K562 (cell line): ENCODE measurements around the gene TMEM225B. TPM values are rescaled to one million over a fixed set of nuclear protein-coding genes. Genes with fewer than 3 reads are reported as not detected.
A peak's percentile ranks its signal among the peaks of the same experiment; 100 is the strongest.

Experiments used
- C11orf30 ChIP-seq: fragments of 450-650 bp; IDR thresholded peaks from 2 replicates; pipeline ENCODE4 v1.6.1; 2016; ENCODE audit warnings: low read depth, mild to moderate bottlenecking
- EP300 ChIP-seq: IDR thresholded peaks from 2 replicates; pipeline ENCODE4 v1.6.1; 2012; ENCODE audit warnings: low read length, improper control_type of control experiment
- HNRNPUL1 ChIP-seq: fragments of 200-400 bp; formaldehyde crosslinking; IDR thresholded peaks from 2 replicates; pipeline ENCODE4 v1.6.1; 2017; ENCODE audit warnings: low read length
- NR4A1 ChIP-seq, 2 experiments: fragments of 250-450 bp in 1 of 2; fragments of 450-650 bp in 1 of 2; sonication (Bioruptor Pico) in 1 of 2; IDR thresholded peaks; 2 replicates each; pipeline versions ENCODE4 v1.4.0 to v1.6.1; 2016 to 2020; ENCODE audit warnings: mild to moderate bottlenecking in 2 of 2, missing compliant biosample characterization in 1 of 2, missing genetic modification characterization in 1 of 2, moderate library complexity in 1 of 2
- PTRF ChIP-seq: fragments of 450-650 bp; IDR thresholded peaks from 2 replicates; pipeline ENCODE4 v1.6.1; 2016; ENCODE audit warnings: mild to moderate bottlenecking, missing genetic modification characterization, missing compliant biosample characterization
- SLC30A9 ChIP-seq: fragments of 250-450 bp; sonication (Bioruptor Pico); IDR thresholded peaks from 2 replicates; pipeline ENCODE4 v1.8.0; 2022; ENCODE audit warnings: mild to moderate bottlenecking, moderate library complexity
- TRIM28 ChIP-seq: fragments of 450-650 bp; IDR thresholded peaks from 2 replicates; pipeline ENCODE4 v1.6.1; 2017
- ZNF408 ChIP-seq: fragments of 250-450 bp; sonication (Bioruptor Pico); IDR thresholded peaks from 2 replicates; pipeline ENCODE4 v1.4.0; 2020; ENCODE audit warnings: low read depth, mild to moderate bottlenecking, moderate library complexity
- polyA plus RNA-seq, 8 experiments: library from polyadenylated mRNA; depleted of rRNA in 4 of 8; stranded (reverse) in 5 of 8; unstranded in 3 of 8; fragments of >200 nt; fragmentation: Nextera tagmentation in 2 of 8; fragmentation: Illumina TruSeq in 1 of 8; extraction: Ambion mirVana in 2 of 8; extraction: Trizol in 1 of 8; gene quantifications; 2 replicates each; pipeline versions ENCODE4 v1.2.1 to v1.2.3, GENCODE V29; 2011 to 2014; ENCODE audit warnings: inconsistent platforms in 1 of 8, missing spikeins in 1 of 8
- total RNA-seq, 7 experiments: library from RNA; depleted of rRNA in 6 of 7; stranded (reverse); fragments of >200 nt in 6 of 7; fragmentation: Illumina TruSeq in 2 of 7; extraction: Trizol in 2 of 7; gene quantifications; 2 replicates each; pipeline versions ENCODE4 v1.2.1 to v1.2.3, GENCODE V29; 2011 to 2021; ENCODE audit warnings: low replicate concordance in 1 of 7
- TF ChIP-seq, protein P1 (sequence below): fragments of 250-450 bp; sonication (Bioruptor Pico); IDR thresholded peaks from 2 replicates; pipeline ENCODE4 v1.8.0; 2021; ENCODE audit warnings: borderline replicate concordance, mild to moderate bottlenecking, moderate library complexity; ENCODE audit not compliant: poor library complexity, severe bottlenecking
- TF ChIP-seq, protein P2 (sequence below): fragments of 450-650 bp; formaldehyde crosslinking; IDR thresholded peaks from 2 replicates; pipeline ENCODE4 v1.4.0; 2020; ENCODE audit warnings: mild to moderate bottlenecking
- TF ChIP-seq, protein P3 (sequence below): fragments of 250-450 bp; sonication (Bioruptor Pico); IDR thresholded peaks from 2 replicates; pipeline ENCODE4 v1.5.0; 2020; ENCODE audit warnings: mild to moderate bottlenecking, borderline replicate concordance
- TF ChIP-seq, protein P4 (sequence below): fragments of 250-450 bp; sonication (Bioruptor Pico); IDR thresholded peaks from 2 replicates; pipeline ENCODE4 v1.5.1; 2021; ENCODE audit warnings: mild to moderate bottlenecking
- TF ChIP-seq, protein P5 (sequence below): fragments of 200-800 bp; sonication (Bioruptor generic); IDR thresholded peaks from 2 replicates; pipeline ENCODE4 v1.6.1; 2016; ENCODE audit warnings: missing genetic modification characterization, missing compliant biosample characterization
- TF ChIP-seq, protein P6 (sequence below): sonication (generic); formaldehyde crosslinking; IDR thresholded peaks from 2 replicates; pipeline ENCODE4 v1.8.0; 2023; ENCODE audit warnings: mild to moderate bottlenecking, missing genetic modification reagents

The TMEM225B gene
- total and polyA plus RNA-seq, 9 of the 15 experiments (the other 6 are each of a cell fraction or from before 2014, with no cell fraction given), result 0.08 to 0.73 (median 0.56) TPM

DNA sequence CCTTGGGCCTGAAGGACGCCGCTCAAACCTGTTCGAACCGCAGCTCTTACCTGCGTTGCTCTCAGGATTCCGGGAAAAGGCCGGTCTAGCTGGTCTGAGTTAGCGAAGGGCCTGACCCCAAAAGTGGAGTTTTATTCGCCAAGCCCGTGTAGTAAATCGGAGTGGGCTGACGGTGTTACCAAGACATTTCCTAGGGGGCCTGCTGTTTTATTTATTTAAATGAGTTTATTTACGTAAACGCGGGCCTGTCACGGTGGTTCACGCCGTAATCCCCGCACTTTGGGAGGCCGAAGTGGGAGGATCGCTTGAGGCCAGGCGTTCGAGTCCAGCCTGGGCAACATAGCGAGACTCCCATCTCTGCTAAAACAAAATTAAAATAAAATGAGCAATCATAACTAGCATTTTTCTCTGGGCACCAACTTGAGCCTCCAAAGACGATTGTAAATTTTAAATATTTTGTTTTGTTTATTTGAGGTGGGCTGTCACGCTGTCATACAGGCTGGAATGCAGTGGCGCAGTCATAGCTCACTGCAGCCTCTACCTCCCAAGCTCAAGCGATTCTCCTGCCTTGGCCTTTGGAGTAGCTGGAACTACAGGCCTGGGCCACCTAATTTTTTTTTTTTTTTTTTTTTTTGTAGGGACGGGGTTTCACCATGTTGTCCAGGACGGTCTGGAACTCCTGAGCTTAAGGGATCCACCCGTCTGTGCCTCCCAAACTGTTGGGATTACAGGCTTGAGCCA, 38.7 kb upstream of the TMEM225B start (continued):
- TF ChIP-seq, protein P1, sequence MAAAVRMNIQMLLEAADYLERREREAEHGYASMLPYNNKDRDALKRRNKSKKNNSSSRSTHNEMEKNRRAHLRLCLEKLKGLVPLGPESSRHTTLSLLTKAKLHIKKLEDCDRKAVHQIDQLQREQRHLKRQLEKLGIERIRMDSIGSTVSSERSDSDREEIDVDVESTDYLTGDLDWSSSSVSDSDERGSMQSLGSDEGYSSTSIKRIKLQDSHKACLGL (CRISPR knock-in tag), result no peak
- no peak for TF ChIP-seq PTRF
- TF ChIP-seq, protein P2, sequence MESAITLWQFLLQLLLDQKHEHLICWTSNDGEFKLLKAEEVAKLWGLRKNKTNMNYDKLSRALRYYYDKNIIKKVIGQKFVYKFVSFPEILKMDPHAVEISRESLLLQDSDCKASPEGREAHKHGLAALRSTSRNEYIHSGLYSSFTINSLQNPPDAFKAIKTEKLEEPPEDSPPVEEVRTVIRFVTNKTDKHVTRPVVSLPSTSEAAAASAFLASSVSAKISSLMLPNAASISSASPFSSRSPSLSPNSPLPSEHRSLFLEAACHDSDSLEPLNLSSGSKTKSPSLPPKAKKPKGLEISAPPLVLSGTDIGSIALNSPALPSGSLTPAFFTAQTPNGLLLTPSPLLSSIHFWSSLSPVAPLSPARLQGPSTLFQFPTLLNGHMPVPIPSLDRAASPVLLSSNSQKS (CRISPR knock-in tag), result no peak
- 0 out of 2 replicates have a peak, but pooled peaks have one; percentile 8 for TF ChIP-seq EP300
- no peak for TF ChIP-seq HNRNPUL1
- TF ChIP-seq, protein P3, sequence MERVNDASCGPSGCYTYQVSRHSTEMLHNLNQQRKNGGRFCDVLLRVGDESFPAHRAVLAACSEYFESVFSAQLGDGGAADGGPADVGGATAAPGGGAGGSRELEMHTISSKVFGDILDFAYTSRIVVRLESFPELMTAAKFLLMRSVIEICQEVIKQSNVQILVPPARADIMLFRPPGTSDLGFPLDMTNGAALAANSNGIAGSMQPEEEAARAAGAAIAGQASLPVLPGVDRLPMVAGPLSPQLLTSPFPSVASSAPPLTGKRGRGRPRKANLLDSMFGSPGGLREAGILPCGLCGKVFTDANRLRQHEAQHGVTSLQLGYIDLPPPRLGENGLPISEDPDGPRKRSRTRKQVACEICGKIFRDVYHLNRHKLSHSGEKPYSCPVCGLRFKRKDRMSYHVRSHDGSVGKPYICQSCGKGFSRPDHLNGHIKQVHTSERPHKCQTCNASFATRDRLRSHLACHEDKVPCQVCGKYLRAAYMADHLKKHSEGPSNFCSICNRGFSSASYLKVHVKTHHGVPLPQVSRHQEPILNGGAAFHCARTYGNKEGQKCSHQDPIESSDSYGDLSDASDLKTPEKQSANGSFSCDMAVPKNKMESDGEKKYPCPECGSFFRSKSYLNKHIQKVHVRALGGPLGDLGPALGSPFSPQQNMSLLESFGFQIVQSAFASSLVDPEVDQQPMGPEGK (CRISPR knock-in tag), result no peak
- no peak for TF ChIP-seq SLC30A9
- TF ChIP-seq, protein P4, sequence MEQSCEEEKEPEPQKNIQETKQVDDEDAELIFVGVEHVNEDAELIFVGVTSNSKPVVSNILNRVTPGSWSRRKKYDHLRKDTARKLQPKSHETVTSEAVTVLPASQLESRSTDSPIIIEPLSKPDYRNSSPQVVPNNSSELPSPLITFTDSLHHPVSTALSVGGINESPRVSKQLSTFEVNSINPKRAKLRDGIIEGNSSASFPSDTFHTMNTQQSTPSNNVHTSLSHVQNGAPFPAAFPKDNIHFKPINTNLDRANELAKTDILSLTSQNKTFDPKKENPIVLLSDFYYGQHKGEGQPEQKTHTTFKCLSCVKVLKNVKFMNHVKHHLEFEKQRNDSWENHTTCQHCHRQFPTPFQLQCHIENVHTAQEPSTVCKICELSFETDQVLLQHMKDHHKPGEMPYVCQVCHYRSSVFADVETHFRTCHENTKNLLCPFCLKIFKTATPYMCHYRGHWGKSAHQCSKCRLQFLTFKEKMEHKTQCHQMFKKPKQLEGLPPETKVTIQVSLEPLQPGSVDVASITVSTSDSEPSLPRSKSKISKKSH (CRISPR knock-in tag), result no peak
- no peak for TF ChIP-seq NR4A1 (CRISPR knock-in tag; IDR thresholded peaks at IDR 0.05)
- TF ChIP-seq NR4A1 (tag; IDR thresholded peaks at IDR 0.05), result no peak
- TF ChIP-seq, protein P5, sequence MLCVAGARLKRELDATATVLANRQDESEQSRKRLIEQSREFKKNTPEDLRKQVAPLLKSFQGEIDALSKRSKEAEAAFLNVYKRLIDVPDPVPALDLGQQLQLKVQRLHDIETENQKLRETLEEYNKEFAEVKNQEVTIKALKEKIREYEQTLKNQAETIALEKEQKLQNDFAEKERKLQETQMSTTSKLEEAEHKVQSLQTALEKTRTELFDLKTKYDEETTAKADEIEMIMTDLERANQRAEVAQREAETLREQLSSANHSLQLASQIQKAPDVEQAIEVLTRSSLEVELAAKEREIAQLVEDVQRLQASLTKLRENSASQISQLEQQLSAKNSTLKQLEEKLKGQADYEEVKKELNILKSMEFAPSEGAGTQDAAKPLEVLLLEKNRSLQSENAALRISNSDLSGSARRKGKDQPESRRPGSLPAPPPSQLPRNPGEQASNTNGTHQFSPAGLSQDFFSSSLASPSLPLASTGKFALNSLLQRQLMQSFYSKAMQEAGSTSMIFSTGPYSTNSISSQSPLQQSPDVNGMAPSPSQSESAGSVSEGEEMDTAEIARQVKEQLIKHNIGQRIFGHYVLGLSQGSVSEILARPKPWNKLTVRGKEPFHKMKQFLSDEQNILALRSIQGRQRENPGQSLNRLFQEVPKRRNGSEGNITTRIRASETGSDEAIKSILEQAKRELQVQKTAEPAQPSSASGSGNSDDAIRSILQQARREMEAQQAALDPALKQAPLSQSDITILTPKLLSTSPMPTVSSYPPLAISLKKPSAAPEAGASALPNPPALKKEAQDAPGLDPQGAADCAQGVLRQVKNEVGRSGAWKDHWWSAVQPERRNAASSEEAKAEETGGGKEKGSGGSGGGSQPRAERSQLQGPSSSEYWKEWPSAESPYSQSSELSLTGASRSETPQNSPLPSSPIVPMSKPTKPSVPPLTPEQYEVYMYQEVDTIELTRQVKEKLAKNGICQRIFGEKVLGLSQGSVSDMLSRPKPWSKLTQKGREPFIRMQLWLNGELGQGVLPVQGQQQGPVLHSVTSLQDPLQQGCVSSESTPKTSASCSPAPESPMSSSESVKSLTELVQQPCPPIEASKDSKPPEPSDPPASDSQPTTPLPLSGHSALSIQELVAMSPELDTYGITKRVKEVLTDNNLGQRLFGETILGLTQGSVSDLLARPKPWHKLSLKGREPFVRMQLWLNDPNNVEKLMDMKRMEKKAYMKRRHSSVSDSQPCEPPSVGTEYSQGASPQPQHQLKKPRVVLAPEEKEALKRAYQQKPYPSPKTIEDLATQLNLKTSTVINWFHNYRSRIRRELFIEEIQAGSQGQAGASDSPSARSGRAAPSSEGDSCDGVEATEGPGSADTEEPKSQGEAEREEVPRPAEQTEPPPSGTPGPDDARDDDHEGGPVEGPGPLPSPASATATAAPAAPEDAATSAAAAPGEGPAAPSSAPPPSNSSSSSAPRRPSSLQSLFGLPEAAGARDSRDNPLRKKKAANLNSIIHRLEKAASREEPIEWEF (CRISPR knock-in tag), result no peak
- TF ChIP-seq C11orf30, result no peak
- TF ChIP-seq ZNF408 (CRISPR knock-in tag), result no peak
- no peak for TF ChIP-seq TRIM28
- TF ChIP-seq, protein P6, sequence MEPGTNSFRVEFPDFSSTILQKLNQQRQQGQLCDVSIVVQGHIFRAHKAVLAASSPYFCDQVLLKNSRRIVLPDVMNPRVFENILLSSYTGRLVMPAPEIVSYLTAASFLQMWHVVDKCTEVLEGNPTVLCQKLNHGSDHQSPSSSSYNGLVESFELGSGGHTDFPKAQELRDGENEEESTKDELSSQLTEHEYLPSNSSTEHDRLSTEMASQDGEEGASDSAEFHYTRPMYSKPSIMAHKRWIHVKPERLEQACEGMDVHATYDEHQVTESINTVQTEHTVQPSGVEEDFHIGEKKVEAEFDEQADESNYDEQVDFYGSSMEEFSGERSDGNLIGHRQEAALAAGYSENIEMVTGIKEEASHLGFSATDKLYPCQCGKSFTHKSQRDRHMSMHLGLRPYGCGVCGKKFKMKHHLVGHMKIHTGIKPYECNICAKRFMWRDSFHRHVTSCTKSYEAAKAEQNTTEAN (CRISPR knock-in tag), result no peak
